HL-60/S4 (cell line): ENCODE measurements around the gene GFY.
"Not testable (repeated sequence)": the region's sequence is repeated elsewhere in the genome, so short reads cannot be mapped to it uniquely, and the experiment has no call there.

ENCODE experiments used
- in situ Hi-C: fragments of 300-500 bp; cut with MboI; formaldehyde crosslinking; loops from 2 replicates; pipeline ENCODE4 v1.14.3; 2022; ENCODE audit warnings: low sequenced_read_pairs

The GFY gene

DNA sequence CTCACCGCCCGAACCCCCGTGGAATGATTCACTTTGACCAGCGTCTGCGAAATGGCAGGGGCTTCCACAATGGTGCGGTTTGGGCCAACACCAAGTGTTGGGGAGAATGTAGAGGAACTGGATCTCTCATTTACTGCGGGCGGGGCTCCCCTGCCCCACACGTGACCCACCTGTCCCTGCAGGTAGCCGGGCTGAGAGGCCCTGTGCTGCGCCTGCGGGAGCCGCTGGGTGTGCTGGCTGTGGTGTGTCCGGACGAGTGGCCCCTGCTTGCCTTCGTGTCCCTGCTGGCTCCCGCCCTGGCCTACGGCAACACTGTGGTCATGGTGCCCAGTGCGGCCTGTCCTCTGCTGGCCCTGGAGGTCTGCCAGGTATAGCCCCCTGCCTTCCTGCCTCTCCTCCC lies 43.0 kb downstream of the GFY start:
- in situ Hi-C loops: no loop called here

DNA sequence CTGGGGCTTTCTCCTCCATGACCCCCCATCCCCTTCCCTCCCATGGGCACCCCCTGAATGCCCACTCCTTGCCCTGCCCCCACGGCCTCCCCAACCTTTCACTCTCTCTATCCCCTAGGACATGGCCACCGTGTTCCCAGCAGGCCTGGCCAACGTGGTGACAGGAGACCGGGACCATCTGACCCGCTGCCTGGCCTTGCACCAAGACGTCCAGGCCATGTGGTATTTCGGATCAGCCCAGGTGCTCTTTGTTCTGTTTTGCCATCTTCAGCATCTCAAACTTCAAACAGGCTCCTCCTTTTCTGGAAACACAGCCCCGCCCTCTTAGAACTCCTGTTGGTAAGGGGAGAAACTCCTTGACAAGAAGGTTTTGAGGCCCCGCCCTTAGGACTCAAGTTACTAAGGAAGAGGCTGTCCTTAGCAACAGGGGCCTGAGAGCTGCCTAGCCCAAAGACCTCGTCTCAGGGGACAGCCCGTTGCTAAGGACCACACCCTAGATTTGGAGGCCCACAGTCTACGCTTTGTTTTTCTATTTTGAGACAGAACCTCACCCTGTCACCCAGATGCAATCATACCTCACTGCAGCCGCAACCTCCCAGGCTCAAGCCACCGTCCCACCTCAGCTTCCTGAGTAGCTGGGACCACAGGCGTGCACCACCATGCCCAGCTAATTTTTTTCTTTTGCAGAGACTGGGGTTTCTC lies 43.7 kb downstream of the GFY start:
- in situ Hi-C loops: no loop called here

DNA sequence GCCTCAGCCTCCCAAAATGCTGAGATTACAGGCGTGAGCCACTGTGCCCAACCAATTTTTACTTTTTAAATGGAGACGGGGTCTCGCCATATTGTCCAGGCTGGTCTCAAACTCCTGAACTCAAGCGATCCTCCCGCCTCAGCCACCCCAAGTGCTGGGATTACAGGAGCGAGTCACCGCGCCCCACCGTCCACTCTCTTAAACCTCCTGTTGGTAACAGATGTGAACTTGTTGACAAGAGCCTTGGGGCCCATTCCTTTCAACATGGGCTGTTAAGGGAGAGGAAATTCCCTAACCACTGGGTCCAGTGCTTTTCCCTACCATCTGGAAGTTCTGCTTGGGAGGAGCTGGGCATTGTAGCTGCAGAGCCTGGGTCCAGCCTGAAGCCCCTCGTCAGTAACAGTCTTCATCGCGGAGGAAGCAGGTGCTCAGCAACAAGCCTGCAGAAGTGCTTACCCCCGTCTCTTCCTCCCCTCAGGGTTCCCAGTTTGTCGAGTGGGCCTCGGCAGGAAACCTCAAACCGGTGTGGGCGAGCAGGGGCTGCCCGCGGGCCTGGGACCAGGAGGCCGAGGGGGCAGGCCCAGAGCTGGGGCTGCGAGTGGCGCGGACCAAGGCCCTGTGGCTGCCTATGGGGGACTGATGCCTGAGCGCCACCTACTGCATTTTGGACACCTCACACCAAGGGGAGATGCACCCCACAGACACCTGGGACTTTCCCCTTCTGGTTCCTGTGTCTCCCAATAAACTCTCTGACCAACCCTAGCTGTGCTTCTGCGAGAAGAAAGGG lies 44.8 kb downstream of the GFY start:
- in situ Hi-C loops: no loop called here

GRCh38 chr19:49470615-49470978 lies 45.4 kb downstream of the GFY start:
- in situ Hi-C loops: no loop called here

DNA sequence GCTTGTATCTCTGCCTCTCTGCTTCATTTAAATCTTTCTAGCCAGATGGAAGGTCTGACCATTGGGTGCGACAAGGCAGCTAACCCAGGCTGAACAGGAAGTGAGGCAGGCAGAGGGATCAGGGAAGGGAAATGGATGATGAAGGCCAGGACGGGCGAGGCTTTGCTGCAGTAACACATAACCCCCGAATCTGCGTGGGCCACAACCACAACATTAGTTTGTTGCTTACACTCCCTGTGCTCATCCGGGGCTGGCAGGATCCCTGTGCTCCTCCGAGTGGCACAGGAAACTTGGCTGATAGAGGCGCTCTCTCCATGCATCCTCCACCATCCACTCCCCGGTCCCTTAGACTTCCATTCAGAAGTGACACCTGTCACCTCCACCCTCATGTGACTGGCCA lies 47.7 kb downstream of the GFY start:
- in situ Hi-C loops: no loop called here

- in situ Hi-C loops: not testable (repeated sequence)
These were observed 48.3 kb downstream of the GFY start for GRCh38 chr19:49473501-49473867.

GRCh38 chr19:49473868-49474541 lies 48.8 kb downstream of the GFY start, which contains the start of gene FLT3LG:
TSS of gene FLT3LG (plus strand) at chr19:49474215. CDS start at chr19:49474640, 425 bp downstream.
- in situ Hi-C loops: no loop called here

GRCh38 chr19:49474542-49474924 lies 49.3 kb downstream of the GFY start:
- in situ Hi-C loops: no loop called here

DNA sequence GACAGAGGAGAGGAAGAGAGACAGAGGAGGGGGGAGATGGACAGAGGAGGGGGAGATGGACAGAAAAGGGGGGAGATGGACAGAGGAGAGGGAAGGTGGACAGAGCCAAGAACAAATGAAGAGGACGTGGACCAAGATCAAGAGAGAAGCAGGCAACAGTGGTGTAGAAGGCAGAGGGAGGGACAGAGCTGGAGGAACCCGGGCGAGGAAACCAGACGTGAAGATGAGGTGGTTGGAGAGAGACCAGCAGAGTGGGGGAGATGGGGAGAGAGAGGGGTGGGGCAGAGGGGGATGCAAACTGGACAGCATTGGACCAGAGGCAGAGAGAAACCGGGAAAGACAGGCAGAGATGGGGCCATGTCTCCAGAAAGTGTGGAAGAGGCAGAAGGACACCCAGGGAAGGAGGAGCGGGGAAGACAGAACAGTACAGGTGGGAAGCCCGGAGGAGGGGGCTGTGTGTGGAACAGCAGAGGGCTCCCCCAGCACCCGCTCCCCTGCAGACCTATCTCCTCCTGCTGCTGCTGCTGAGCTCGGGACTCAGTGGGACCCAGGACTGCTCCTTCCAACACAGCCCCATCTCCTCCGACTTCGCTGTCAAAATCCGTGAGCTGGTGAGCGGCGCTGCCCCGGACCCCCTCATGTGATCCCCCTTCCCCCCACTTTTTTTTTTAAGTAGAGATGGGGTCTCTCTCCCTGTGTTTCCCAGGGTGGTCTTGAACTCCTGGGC lies 50.2 kb downstream of the GFY start:
- in situ Hi-C loops: no loop called here

GRCh38 chr19:49475995-49476880 lies 51.0 kb downstream of the GFY start:
- in situ Hi-C loops: no loop called here
